Measurements from ENCODE around the gene ENTPD8.
"Not testable (repeated sequence)": the region's sequence is repeated elsewhere in the genome, so short reads cannot be mapped to it uniquely, and the experiment has no call there.

The ENTPD8 gene

GRCh38 chr9:137458194-137459151 lies 17.3 kb upstream of the ENTPD8 start:
- no peak for DNase-seq (ENCODE audit: low read depth)

GRCh38 chr9:137457406-137458193 lies 16.4 kb upstream of the ENTPD8 start:
- DNase-seq (ENCODE audit: low read depth) = no peak

GRCh38 chr9:137456864-137457405 lies 15.8 kb upstream of the ENTPD8 start:
- no peak for DNase-seq (ENCODE audit: low read depth)

GRCh38 chr9:137456061-137456863 lies 15.1 kb upstream of the ENTPD8 start:
- DNase-seq (ENCODE audit: low read depth) = no peak

- no peak for DNase-seq (ENCODE audit: low read depth)
Observed at GRCh38 chr9:137455359-137455991, 14.3 kb upstream of the ENTPD8 start.

GRCh38 chr9:137454597-137455358 lies 13.6 kb upstream of the ENTPD8 start:
- DNase-seq (ENCODE audit: low read depth) = no peak

GRCh38 chr9:137454145-137454596 lies 13.0 kb upstream of the ENTPD8 start:
- no peak for DNase-seq (ENCODE audit: low read depth)

- no peak for DNase-seq (ENCODE audit: low read depth)
Observed at GRCh38 chr9:137453643-137454081, 12.5 kb upstream of the ENTPD8 start.

GRCh38 chr9:137452761-137453642 lies 11.8 kb upstream of the ENTPD8 start:
- DNase-seq (ENCODE audit: low read depth) = no peak

GRCh38 chr9:137452006-137452760 lies 11.0 kb upstream of the ENTPD8 start:
- no peak for DNase-seq (ENCODE audit: low read depth)

- not testable (repeated sequence) for DNase-seq (ENCODE audit: low read depth)
Observed at GRCh38 chr9:137451264-137452005, 10.3 kb upstream of the ENTPD8 start.

- not testable (repeated sequence) for DNase-seq (ENCODE audit: low read depth)
Observed at GRCh38 chr9:137450539-137451222, 9.5 kb upstream of the ENTPD8 start.

- DNase-seq (ENCODE audit: low read depth) = no peak
Observed at GRCh38 chr9:137449931-137450538, 8.9 kb upstream of the ENTPD8 start.

- DNase-seq (ENCODE audit: low read depth) = no peak
Observed at GRCh38 chr9:137449081-137449844, 8.1 kb upstream of the ENTPD8 start.

- no peak for DNase-seq (ENCODE audit: low read depth)
Observed at GRCh38 chr9:137448602-137448962, 7.4 kb upstream of the ENTPD8 start.

Measured in GM04503 (cell line).